Natural killer cell (primary cell): ENCODE measurements around the gene FAM13A. TPM values are rescaled to one million over a fixed set of nuclear protein-coding genes. Genes with fewer than 3 reads are reported as not detected.

Experiments used
- ATAC-seq, 3 donors: fragments of 150-1000 bp in 2 of 3; fragments of 200-7000 bp in 1 of 3; cut with Tn5 transposase; 1 replicate in 1 of 3; 2 replicates in 2 of 3; pipeline ENCODE4 v1.10.0; 2021; ENCODE audit warnings: mild to moderate bottlenecking in 2 of 3, moderate library complexity in 2 of 3
- DNase-seq, 2 donors: peaks; one replicate each; pipeline versions ENCODE4 v3.0.0 to v3.0.0-alpha.2; 2013 to 2021; ENCODE audit warnings: mixed read lengths in 1 of 2
- H3K27ac ChIP-seq: one replicate; pipeline ENCODE4 v1.5.1; 2013; ENCODE audit warnings: mild to moderate bottlenecking, low read length
- H3K27me3 ChIP-seq: one replicate; pipeline ENCODE4 v1.6.1; 2013; ENCODE audit warnings: low read length; ENCODE audit not compliant: control insufficient read depth, insufficient read depth
- H3K36me3 ChIP-seq: one replicate; pipeline ENCODE4 v1.6.1; 2013; ENCODE audit warnings: low read length; ENCODE audit not compliant: control insufficient read depth, insufficient read depth
- H3K4me1 ChIP-seq: one replicate; pipeline ENCODE4 v1.6.1; 2013; ENCODE audit warnings: low read length; ENCODE audit not compliant: control insufficient read depth, insufficient read depth
- H3K4me3 ChIP-seq: one replicate; pipeline ENCODE4 v1.5.1; 2013; ENCODE audit warnings: low read length
- H3K9me3 ChIP-seq: one replicate; pipeline ENCODE4 v1.6.1; 2013; ENCODE audit warnings: low read length; ENCODE audit not compliant: control insufficient read depth, insufficient read depth
- H3K27ac Mint-ChIP-seq, 2 donors: one replicate each; pipeline ENCODE4 v1.8.0; 2022; ENCODE audit warnings: mild to moderate bottlenecking in 2 of 2, mixed read lengths in 2 of 2, moderate library complexity in 1 of 2
- H3K27me3 Mint-ChIP-seq, 2 donors: one replicate each; pipeline ENCODE4 v1.8.0; 2022; ENCODE audit warnings: low read depth in 2 of 2, mixed read lengths in 2 of 2
- H3K36me3 Mint-ChIP-seq: one replicate; pipeline ENCODE4 v1.8.0; 2022; ENCODE audit warnings: mixed read lengths
- H3K4me1 Mint-ChIP-seq, 2 donors: one replicate each; pipeline ENCODE4 v1.8.0; 2022; ENCODE audit warnings: mixed read lengths in 2 of 2
- H3K4me3 Mint-ChIP-seq: one replicate; pipeline ENCODE4 v1.8.0; 2022; ENCODE audit warnings: mild to moderate bottlenecking, moderate library complexity, mixed read lengths
- H3K9me3 Mint-ChIP-seq, 2 donors: one replicate each; pipeline ENCODE4 v1.8.0; 2022; ENCODE audit warnings: mixed read lengths in 2 of 2
- WGBS: methylation state at CpG from one replicate; pipeline ENCODE4 v1.1.7; 2013; ENCODE audit warnings: missing lambda C conversion rate; ENCODE audit not compliant: insufficient coverage; 5-methylcytosine and 5-hydroxymethylcytosine counted together
- intact Hi-C: fragments of 100-400 bp; cut with micrococcal nuclease; formaldehyde crosslinking; loops from one replicate; pipeline ENCODE4 v1.14.2; 2022
- total RNA-seq, 4 donors: library from RNA; stranded (reverse); fragments of 120-200 nt in 1 of 4; gene quantifications; one replicate each; pipeline versions ENCODE4 v1.2.3 to v1.2.4, GENCODE V29; 2013 to 2022
- TF ChIP-seq, protein P1 (sequence below): fragments of 200-600 bp; IDR thresholded peaks from one replicate; pipeline ENCODE4 v1.8.0; 2022; ENCODE audit warnings: antibody characterized with exemption

FAM13A gene
- total RNA-seq, 3 donors from 2014 or later (not counting 1 experiment from before 2014, with no cell fraction given): 8.8 to 10.0 (median 8.9) TPM

DNA sequence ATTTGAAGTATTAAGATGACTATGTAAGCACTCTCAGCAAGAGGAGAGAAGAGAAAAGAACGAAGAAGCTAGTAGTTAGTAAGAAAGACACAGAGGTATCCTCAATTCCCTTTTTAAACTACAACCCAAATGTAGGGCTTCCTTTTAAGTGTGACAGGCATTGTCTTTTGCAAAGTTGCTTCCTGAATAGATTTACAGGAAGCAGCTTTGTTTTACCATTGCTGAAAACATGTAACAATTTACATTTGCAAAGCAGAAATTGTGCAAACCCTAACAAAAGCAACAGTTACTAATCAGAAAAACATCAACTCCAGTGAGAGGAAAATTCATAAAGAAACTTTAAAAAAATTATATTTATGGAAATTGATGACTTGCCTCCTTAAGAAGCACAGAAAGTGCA is 96.4 kb downstream of the FAM13A start:
- Mint-ChIP-seq H3K4me1 (no peaks in the 10 kb centered on the region), H3K27me3 (no peaks in the 10 kb centered on the region), H3K27ac (no peak overlapping the region), H3K9me3 (no peaks in the 10 kb centered on the region), H3K4me3 (no peak overlapping the region), H3K36me3 (no peaks in the 10 kb centered on the region)
- no CpG with 5 or more reads among the region's 1 CpG for WGBS
- Histone ChIP-seq H3K9me3 (peaks cover 4% of the 10 kb centered on the region), H3K27me3 (no peaks in the 10 kb centered on the region), H3K36me3 (no peaks in the 10 kb centered on the region), H3K4me1 (peaks cover 5% of the 10 kb centered on the region), H3K4me3 (no peak overlapping the region), H3K27ac (no peak overlapping the region)
- TF ChIP-seq, protein P1, sequence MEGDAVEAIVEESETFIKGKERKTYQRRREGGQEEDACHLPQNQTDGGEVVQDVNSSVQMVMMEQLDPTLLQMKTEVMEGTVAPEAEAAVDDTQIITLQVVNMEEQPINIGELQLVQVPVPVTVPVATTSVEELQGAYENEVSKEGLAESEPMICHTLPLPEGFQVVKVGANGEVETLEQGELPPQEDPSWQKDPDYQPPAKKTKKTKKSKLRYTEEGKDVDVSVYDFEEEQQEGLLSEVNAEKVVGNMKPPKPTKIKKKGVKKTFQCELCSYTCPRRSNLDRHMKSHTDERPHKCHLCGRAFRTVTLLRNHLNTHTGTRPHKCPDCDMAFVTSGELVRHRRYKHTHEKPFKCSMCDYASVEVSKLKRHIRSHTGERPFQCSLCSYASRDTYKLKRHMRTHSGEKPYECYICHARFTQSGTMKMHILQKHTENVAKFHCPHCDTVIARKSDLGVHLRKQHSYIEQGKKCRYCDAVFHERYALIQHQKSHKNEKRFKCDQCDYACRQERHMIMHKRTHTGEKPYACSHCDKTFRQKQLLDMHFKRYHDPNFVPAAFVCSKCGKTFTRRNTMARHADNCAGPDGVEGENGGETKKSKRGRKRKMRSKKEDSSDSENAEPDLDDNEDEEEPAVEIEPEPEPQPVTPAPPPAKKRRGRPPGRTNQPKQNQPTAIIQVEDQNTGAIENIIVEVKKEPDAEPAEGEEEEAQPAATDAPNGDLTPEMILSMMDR: no peak
- intact Hi-C loops: no loop called here
- no peak for ATAC-seq
- no peak for DNase-seq

DNA sequence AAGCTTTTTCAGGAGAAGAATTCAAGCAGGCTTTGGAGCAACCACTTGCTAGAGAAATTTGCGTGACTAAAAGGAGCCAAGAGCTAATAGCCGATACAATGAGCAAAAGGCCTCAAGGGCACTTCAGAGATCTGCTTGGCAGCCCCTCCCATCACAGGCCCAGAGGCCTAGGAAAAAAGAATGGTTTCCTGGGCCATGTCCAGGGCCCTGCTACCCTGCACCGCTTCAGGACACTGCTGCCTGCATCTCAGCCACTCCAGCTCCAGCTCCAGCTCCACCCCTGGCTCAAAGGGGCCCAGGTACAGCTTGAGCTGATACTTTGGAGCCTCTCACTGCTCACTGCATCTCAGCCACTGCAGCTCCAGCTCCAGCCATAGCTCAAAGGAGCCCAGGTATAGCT is 98.9 kb downstream of the FAM13A start:
- Histone ChIP-seq H3K36me3 (no peaks in the 10 kb centered on the region), H3K4me3 (no peak overlapping the region), H3K9me3 (peaks cover 4% of the 10 kb centered on the region), H3K27ac (no peak overlapping the region), H3K27me3 (no peaks in the 10 kb centered on the region), H3K4me1 (peaks cover 5% of the 10 kb centered on the region)
- Mint-ChIP-seq H3K27me3 (no peaks in the 10 kb centered on the region), H3K4me3 (no peak overlapping the region), H3K4me1 (no peaks in the 10 kb centered on the region), H3K36me3 (no peaks in the 10 kb centered on the region), H3K9me3 (no peaks in the 10 kb centered on the region), H3K27ac (no peak overlapping the region)
- DNase-seq (no peak), ATAC-seq (no peak)
- TF ChIP-seq, protein P1: no peak
- intact Hi-C loops: no loop called here
- WGBS: 99% methylated on average over 3 of the region's 3 CpGs

DNA sequence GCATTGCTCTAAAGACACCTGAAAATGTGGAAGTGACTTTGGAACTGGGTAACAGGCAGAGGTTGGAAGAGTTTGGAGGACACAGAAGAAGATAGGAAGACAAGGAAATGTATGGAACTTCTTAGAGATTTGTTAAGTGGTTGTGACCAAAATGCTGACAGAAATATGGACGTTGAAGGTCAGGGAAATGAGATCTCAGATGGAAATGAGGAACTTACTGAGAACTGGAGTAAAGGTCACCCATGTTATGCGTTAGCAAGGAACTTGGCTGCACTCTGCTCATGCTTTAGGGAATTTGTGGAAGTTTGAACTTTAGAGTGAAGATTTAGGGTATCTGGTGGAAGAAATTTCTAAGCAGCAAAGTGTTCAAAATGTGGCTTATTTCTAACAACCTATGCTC is 99.4 kb downstream of the FAM13A start:
- WGBS: 29% methylated on average over 2 of the region's 2 CpGs
- intact Hi-C loops: no loop called here
- Histone ChIP-seq H3K9me3 (peaks cover 4% of the 10 kb centered on the region), H3K36me3 (no peaks in the 10 kb centered on the region), H3K27ac (no peak overlapping the region), H3K4me1 (peaks cover 5% of the 10 kb centered on the region), H3K27me3 (no peaks in the 10 kb centered on the region), H3K4me3 (no peak overlapping the region)
- TF ChIP-seq, protein P1: no peak
- no peaks in the 10 kb centered on the region for H3K27me3 Mint-ChIP-seq
- no peak for DNase-seq
- H3K27ac Mint-ChIP-seq: no peak overlapping the region
- no peaks in the 10 kb centered on the region for H3K4me1 Mint-ChIP-seq
- no peaks in the 10 kb centered on the region for H3K9me3 Mint-ChIP-seq
- no peaks in the 10 kb centered on the region for H3K36me3 Mint-ChIP-seq
- H3K4me3 Mint-ChIP-seq: no peak overlapping the region
- ATAC-seq: no peak

DNA sequence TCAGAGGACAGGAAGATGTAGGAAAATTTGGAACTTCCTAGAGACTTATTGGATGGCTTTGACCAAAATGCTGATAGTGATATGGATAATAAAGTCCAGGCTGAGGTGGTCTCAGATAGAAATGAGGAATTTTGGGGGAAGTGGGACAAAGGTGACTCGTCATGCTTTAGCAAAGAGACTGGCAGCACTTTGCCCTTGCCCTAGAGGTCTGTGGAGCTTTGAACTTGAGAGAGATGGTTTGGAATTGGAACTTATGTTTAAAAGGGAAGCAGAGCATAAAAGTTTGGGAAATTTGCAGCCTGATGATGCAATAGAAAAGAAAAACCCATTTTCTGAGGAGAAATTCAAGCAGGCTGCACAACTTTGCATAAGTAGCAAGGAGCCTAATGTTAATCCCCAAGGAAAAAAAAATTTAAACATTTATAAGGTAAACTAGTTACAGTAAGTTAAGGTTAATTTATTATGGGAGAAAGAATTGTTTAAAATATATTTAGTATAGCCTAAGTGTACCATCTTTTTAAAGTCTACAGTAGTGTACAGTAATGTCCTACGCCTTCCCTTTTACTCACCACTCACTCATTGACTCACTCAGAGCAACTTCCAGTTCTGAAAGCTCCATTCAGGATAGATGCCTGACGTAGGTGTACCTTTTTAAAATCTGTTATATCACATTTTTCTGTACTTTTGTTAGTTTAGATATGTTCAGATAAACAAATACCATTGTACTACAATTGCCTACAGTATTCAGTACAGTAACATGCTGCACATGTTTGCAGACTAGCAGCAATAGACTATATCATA is 101.2 kb downstream of the FAM13A start:
- Mint-ChIP-seq H3K27me3 (no peaks in the 10 kb centered on the region), H3K36me3 (no peaks in the 10 kb centered on the region), H3K4me1 (no peaks in the 10 kb centered on the region), H3K4me3 (no peak overlapping the region), H3K27ac (no peak overlapping the region), H3K9me3 (no peaks in the 10 kb centered on the region)
- H3K36me3 ChIP-seq: no peaks in the 10 kb centered on the region
- ATAC-seq: no peak
- no peak overlapping the region for H3K27ac ChIP-seq
- no peak overlapping the region for H3K4me3 ChIP-seq
- intact Hi-C loops: no loop called here
- no peaks in the 10 kb centered on the region for H3K27me3 ChIP-seq
- H3K4me1 ChIP-seq: peaks cover 5% of the 10 kb centered on the region
- WGBS: 88% methylated on average over 2 of the region's 3 CpGs
- no peak for DNase-seq
- peaks cover 4% of the 10 kb centered on the region for H3K9me3 ChIP-seq
- TF ChIP-seq, protein P1: no peak
